Measurements from ENCODE around the gene NMS.

Gene NMS

GRCh38 chr2:100484390-100484789, 14.1 kb downstream of the NMS start:
- TF ChIP-seq POLR2A (IDR thresholded peaks at IDR 0.05; ENCODE audit: extremely low read depth, insufficient read length): no peak
- no peak for TF ChIP-seq MAX (IDR thresholded peaks at IDR 0.05; ENCODE audit: low read depth, low read length)
- no peak for TF ChIP-seq CTCF (IDR thresholded peaks at IDR 0.05; ENCODE audit: low read depth, low read length)
- TF ChIP-seq MYC (IDR thresholded peaks at IDR 0.05; ENCODE audit: low read depth, low read length): no peak
- no peak for DNase-seq (ENCODE audit: low read depth)
- H3K4me3 ChIP-seq (ENCODE audit: low read depth, low read length): no peak overlapping the region

GRCh38 chr2:100485396-100485795, 15.1 kb downstream of the NMS start:
- no peak for DNase-seq (ENCODE audit: low read depth)
- H3K4me3 ChIP-seq (ENCODE audit: low read depth, low read length): no peak overlapping the region
- TF ChIP-seq POLR2A (IDR thresholded peaks at IDR 0.05; ENCODE audit: extremely low read depth, insufficient read length) (no peak), CTCF (IDR thresholded peaks at IDR 0.05; ENCODE audit: low read depth, low read length) (no peak), MAX (IDR thresholded peaks at IDR 0.05; ENCODE audit: low read depth, low read length) (no peak), MYC (IDR thresholded peaks at IDR 0.05; ENCODE audit: low read depth, low read length) (no peak)

- TF ChIP-seq POLR2A (IDR thresholded peaks at IDR 0.05; ENCODE audit: extremely low read depth, insufficient read length) (no peak), MYC (IDR thresholded peaks at IDR 0.05; ENCODE audit: low read depth, low read length) (no peak), MAX (IDR thresholded peaks at IDR 0.05; ENCODE audit: low read depth, low read length) (no peak), CTCF (IDR thresholded peaks at IDR 0.05; ENCODE audit: low read depth, low read length) (no peak)
- H3K4me3 ChIP-seq (ENCODE audit: low read depth, low read length): no peak overlapping the region
- DNase-seq (ENCODE audit: low read depth): no peak
These were observed 24.4 kb downstream of the NMS start for GRCh38 chr2:100494712-100495111.

- no peak overlapping the region for H3K4me3 ChIP-seq (ENCODE audit: low read depth, low read length)
- DNase-seq (ENCODE audit: low read depth): no peak
- TF ChIP-seq POLR2A (IDR thresholded peaks at IDR 0.05; ENCODE audit: extremely low read depth, insufficient read length): no peak
- TF ChIP-seq MAX (IDR thresholded peaks at IDR 0.05; ENCODE audit: low read depth, low read length): no peak
- TF ChIP-seq CTCF (IDR thresholded peaks at IDR 0.05; ENCODE audit: low read depth, low read length): no peak
- TF ChIP-seq MYC (IDR thresholded peaks at IDR 0.05; ENCODE audit: low read depth, low read length): no peak
These were observed 32.5 kb downstream of the NMS start for GRCh38 chr2:100502782-100503181.

- no peak overlapping the region for H3K4me3 ChIP-seq (ENCODE audit: low read depth, low read length)
- DNase-seq (ENCODE audit: low read depth): no peak
These were observed 34.3 kb downstream of the NMS start for GRCh38 chr2:100504542-100504941.

More at GRCh38 chr2:100504542-100504941, 34.3 kb downstream of the NMS start:
- TF ChIP-seq MYC (IDR thresholded peaks at IDR 0.05; ENCODE audit: low read depth, low read length) (no peak), MAX (IDR thresholded peaks at IDR 0.05; ENCODE audit: low read depth, low read length) (no peak), CTCF (IDR thresholded peaks at IDR 0.05; ENCODE audit: low read depth, low read length) (no peak), POLR2A (IDR thresholded peaks at IDR 0.05; ENCODE audit: extremely low read depth, insufficient read length) (no peak)
